ENCODE results near the gene ABHD12. TPM values are rescaled to one million over a fixed set of nuclear protein-coding genes. Genes with fewer than 3 reads are reported as not detected.

The ABHD12 gene
- total RNA-seq, 1 donor from 2014 or later = 51.3 TPM

GRCh38 chr20:25328954-25329498 lies 61.6 kb downstream of the ABHD12 start:
- Mint-ChIP-seq H3K9me3 (peaks cover 6% of the 10 kb centered on the region), H3K27me3 (ENCODE audit: low read depth) (no peaks in the 10 kb centered on the region), H3K4me1 (peaks cover 8% of the 10 kb centered on the region), H3K36me3 (ENCODE audit: low read depth) (peaks cover 22% of the 10 kb centered on the region), H3K27ac (ENCODE audit: unreplicated experiment) (no peak overlapping the region), H3K4me3 (no peak overlapping the region)
- no peak for TF ChIP-seq CTCF (conservative IDR thresholded peaks at IDR 0.05)
- no peak for DNase-seq (ENCODE audit: low read depth, low spot score)

GRCh38 chr20:25327521-25328235 lies 63.0 kb downstream of the ABHD12 start:
- Mint-ChIP-seq H3K36me3 (ENCODE audit: low read depth) (peaks cover 20% of the 10 kb centered on the region), H3K4me3 (no peak overlapping the region), H3K27ac (ENCODE audit: unreplicated experiment) (peak overlapping the region; percentile 5), H3K4me1 (peaks cover 8% of the 10 kb centered on the region), H3K27me3 (ENCODE audit: low read depth) (no peaks in the 10 kb centered on the region), H3K9me3 (peaks cover 6% of the 10 kb centered on the region)
- TF ChIP-seq CTCF (conservative IDR thresholded peaks at IDR 0.05) = no peak
- no peak for DNase-seq (ENCODE audit: low read depth, low spot score)

- H3K9me3 Mint-ChIP-seq = peaks cover 6% of the 10 kb centered on the region
- TF ChIP-seq CTCF (conservative IDR thresholded peaks at IDR 0.05) = no peak
- H3K36me3 Mint-ChIP-seq (ENCODE audit: low read depth) = peaks cover 19% of the 10 kb centered on the region
- no peak overlapping the region for H3K27ac Mint-ChIP-seq (ENCODE audit: unreplicated experiment)
- DNase-seq (ENCODE audit: low read depth, low spot score) = no peak
- H3K4me3 Mint-ChIP-seq = no peak overlapping the region
- H3K27me3 Mint-ChIP-seq (ENCODE audit: low read depth) = no peaks in the 10 kb centered on the region
- H3K4me1 Mint-ChIP-seq = peaks cover 13% of the 10 kb centered on the region
Observed at GRCh38 chr20:25325997-25326396, 64.6 kb downstream of the ABHD12 start.

GRCh38 chr20:25325073-25325472 lies 65.6 kb downstream of the ABHD12 start:
- TF ChIP-seq CTCF (conservative IDR thresholded peaks at IDR 0.05) = no peak
- DNase-seq (ENCODE audit: low read depth, low spot score) = no peak
- Mint-ChIP-seq H3K27me3 (ENCODE audit: low read depth) (no peaks in the 10 kb centered on the region), H3K9me3 (peaks cover 6% of the 10 kb centered on the region), H3K36me3 (ENCODE audit: low read depth) (peaks cover 17% of the 10 kb centered on the region), H3K27ac (ENCODE audit: unreplicated experiment) (peak overlapping the region; percentile 39), H3K4me1 (peaks cover 13% of the 10 kb centered on the region), H3K4me3 (no peak overlapping the region)

GRCh38 chr20:25324412-25324811 lies 66.2 kb downstream of the ABHD12 start:
- DNase-seq (ENCODE audit: low read depth, low spot score) = no peak
- no peaks in the 10 kb centered on the region for H3K27me3 Mint-ChIP-seq (ENCODE audit: low read depth)
- H3K4me3 Mint-ChIP-seq = no peak overlapping the region
- peaks cover 2% of the 10 kb centered on the region for H3K9me3 Mint-ChIP-seq
- H3K36me3 Mint-ChIP-seq (ENCODE audit: low read depth) = peaks cover 11% of the 10 kb centered on the region
- peaks cover 20% of the 10 kb centered on the region for H3K4me1 Mint-ChIP-seq
- no peak for TF ChIP-seq CTCF (conservative IDR thresholded peaks at IDR 0.05)
- no peak overlapping the region for H3K27ac Mint-ChIP-seq (ENCODE audit: unreplicated experiment)
